Globus pallidus (tissue), 1 donor: ENCODE measurements around the gene FAAP20.

Source experiments
- DNase-seq: peaks from one replicate; pipeline ENCODE4 v3.0.0-alpha.2; 2015; ENCODE audit warnings: low spot score

The FAAP20 gene, protein sequence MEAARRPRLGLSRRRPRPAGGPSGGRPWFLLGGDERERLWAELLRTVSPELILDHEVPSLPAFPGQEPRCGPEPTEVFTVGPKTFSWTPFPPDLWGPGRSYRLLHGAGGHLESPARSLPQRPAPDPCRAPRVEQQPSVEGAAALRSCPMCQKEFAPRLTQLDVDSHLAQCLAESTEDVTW

DNA sequence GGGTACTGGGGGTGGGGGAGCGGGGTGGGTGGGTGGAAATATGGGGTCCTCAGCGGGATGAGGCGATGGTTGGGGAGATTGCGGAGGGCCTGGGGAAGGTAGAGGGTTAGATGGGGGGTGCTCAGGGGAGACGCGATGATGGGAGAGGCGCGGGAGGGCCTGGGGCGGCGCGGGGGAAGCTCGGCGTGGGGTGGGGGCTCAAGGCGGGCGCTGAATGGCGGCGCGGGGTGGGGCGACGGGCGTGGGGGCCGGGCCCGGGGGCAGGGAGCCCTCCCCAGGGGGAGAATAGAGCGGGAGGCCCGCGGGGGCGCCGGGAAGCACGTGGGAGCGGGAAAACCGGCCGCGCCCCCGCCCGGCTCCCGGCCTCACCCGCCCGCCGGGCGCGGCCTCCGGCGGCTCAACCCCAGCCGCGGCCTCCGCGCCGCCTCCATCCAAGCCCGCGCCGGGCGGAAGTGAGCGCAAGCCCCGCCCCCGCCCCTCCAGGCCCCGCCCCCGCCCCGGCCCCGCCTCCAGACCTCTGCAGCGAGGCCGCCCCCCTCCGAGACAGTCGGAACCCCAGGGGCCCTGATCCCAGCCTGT lies at the start of gene FAAP20:
Gene FAAP20 (minus strand): TSS at position 454 of the 579 bp plus-strand sequence. CDS start 23 bp downstream, at position 431.
- peak; percentile 63 for DNase-seq

DNA sequence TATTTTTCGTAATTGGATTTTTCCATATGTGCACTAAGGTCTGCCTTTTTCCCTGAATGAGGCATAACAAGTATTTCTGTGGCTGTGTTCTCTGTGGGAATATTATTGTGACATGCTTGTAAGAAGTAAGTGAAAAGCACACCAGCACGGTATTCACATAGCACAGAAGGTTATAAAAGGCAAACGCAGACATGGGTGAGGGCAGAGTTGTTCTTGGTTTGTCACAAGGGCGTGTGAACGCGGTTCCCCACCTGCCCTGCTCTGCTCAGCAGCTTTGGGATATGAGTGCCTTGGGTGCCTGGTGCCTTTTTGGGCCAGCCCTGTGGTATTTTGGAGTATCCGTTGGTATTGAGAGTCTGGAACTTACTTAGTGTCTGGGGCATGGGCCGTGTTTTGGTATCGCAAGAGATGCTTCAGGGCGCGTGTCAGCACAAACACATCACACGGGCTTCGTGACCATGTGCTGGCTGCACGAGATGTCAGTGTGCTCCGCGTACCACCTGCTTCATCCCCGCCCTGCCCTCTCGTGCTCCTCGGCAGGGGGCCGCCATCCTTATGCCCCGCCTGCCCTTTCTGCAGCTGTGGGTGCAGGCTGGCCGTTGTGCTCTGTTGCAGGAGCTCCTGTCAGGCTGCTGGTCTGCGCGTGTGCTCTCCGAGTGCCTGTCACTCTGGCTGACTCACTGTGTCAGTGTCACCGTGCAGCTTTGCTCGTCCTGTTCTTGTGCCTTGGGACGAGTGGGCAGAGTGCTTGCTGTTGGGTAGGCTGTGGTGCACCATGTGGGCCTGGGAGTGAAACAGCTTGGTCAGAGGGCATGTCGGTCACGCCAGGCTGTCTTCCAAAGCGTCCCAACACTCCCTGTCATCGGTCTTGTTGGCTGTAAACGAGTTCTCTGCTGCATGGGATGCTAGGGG lies 48.5 kb upstream of the FAAP20 start:
- no peak for DNase-seq

DNA sequence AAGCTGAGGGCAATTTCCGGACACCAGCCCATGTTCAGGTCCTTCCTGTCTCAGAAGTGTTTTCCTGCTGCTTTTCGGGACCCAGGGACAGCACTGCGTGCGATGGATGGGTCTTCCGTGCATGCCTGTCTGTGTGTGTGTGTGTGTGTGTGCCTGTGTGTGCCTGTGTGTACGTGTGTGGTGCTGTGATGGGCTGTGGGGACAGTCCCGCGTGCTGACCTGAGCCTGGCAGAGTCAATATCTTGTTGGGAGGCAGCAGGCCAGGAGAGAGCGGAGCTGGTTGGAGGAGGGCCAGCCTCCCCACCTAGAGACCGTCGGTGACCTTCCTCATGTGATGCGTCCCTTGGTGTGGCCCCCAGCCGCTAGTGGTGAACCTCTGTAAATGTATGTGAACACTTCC lies 47.2 kb upstream of the FAAP20 start:
- DNase-seq, result no peak

DNA sequence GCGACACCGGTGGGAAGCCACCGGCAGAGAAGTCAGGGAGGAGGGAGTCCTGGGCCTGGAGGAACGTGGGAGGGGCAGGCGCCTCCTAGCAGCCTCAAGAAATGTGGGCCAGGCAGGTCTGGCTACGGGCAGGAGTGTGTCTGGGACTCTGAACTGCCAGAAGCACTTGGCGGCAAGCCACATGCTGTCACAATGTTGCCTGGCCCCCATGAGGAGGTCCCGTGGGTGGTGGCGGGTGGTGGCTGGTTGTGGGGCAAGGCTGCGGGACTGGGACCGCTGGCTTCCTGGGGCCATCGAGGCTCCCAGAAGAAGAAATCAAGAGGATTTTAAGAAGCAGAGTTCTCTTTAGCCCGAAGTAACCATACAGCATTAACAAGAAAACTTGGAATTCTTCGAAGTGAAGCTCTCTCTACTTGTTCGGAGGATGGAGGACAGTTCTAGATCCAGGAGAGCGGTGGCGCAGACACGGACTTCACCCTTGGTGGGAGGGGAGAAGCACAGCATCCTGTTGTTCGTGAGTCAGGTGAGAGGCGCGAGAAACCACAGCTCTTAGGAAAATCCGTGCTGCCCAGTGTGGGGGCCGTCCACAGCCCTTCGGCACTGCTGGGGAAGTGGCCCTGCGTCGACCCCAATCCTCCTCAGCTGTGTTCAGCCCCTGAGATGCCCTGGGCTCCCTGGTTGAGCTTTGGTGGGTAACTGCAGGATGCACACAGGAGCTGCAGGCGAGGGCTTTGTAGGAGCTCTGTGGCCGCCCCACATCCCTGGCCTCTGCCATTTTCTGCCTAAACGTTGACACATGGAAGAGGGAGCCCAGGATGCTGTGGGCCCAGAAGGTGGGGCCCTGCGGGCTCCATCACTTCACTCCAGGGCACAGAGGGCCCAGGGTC lies 45.9 kb upstream of the FAAP20 start:
- DNase-seq, result no peak

DNA sequence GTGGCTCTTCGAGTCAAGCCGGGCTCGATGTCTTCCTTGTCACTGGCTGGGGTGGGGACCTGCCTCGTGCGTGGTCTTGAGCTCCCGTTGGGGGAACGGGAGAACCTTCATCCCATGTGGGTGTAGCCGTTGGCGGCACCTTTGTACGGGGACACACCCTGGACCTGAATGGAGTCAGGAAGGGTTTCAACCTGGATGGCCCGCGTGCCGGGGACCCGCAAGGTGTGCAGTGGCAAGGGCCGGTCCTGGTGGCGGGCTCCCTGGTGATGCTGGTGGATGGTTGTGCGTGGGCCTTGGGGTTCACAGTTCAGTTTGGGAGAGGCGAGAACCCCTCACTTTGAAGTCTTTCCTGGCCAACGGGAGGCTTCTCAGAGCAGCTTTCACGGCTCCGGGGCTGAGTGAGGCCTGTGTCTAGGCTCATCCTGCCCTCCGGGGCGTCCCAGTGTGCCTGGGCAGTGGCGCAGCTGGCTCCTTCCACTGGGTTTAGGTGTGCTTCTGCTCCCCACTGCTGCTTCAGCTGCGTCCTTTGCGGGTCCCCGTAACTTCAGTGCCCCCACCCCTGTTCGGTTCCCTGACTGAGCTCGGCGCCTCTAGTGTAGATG lies 44.9 kb upstream of the FAAP20 start:
- DNase-seq, result no peak

DNA sequence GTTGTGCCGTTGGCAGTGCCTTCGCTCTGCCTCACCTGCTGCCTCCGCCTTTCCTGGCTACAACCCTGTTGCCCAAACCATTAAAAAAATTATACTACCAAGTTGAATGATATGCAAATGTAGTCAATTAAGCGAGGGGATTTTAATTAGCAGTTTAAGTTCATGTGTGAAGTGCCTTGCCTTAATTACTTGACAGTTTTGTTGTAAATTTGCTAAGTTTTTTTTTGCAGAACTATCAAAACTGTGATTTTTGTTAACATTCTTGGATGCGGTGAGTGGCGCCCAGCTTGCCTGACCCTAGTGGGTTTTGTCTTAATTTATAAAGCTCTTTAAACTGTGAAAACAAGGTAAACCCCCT lies 44.4 kb upstream of the FAAP20 start:
- no peak for DNase-seq

DNA sequence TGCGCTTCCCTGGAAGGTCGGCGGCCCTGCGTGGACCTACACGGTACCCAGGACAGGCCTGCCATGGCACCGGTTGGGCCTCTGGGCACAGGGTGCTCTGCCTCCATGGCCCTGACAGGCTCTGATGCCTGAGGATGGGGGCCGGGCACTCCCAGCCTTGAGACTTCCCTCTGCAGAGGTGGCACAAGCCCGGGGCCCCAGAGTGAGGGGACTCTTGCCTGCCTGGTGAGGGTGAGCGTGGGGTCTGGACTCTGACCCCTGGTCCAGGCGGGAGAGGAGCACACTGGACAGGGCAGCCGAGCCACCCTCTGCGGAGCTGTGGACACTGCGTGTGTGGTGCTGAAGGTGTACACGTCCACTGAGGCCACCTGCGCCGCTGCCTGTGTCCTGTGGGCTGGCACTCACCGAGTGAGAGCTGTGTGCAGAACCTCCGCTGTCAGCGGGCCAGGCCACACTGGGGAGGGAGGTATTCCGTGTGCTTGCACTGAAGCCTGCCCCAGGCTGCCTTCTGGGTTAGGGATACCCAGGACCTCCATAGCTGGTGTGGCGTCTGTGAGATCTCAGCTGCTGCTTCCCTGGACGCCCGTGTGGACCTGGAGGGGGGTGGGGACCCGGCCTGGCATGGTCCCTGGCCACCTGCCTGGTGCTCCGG lies 43.9 kb upstream of the FAAP20 start:
- no peak for DNase-seq

DNA sequence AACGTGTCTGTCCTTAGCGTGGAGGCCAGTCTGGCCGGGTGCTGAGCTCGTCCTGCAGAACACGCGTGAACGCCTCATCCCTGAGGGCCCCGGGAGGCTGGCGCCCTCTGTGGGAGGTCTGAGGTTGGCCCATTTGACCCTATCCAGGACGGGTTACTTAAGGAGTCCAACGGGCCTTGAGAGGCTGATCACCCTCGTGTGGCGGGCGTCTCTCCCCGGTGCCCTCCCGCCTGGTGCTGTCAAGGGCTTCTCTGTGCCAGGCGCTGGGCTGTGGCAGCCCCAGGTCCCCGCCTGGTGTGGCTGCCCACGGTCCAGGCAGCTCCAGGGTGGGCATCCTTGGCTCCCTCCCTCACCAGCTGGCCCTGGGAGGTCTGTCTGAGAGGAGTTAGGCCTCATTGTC lies 43.2 kb upstream of the FAAP20 start:
- no peak for DNase-seq

DNA sequence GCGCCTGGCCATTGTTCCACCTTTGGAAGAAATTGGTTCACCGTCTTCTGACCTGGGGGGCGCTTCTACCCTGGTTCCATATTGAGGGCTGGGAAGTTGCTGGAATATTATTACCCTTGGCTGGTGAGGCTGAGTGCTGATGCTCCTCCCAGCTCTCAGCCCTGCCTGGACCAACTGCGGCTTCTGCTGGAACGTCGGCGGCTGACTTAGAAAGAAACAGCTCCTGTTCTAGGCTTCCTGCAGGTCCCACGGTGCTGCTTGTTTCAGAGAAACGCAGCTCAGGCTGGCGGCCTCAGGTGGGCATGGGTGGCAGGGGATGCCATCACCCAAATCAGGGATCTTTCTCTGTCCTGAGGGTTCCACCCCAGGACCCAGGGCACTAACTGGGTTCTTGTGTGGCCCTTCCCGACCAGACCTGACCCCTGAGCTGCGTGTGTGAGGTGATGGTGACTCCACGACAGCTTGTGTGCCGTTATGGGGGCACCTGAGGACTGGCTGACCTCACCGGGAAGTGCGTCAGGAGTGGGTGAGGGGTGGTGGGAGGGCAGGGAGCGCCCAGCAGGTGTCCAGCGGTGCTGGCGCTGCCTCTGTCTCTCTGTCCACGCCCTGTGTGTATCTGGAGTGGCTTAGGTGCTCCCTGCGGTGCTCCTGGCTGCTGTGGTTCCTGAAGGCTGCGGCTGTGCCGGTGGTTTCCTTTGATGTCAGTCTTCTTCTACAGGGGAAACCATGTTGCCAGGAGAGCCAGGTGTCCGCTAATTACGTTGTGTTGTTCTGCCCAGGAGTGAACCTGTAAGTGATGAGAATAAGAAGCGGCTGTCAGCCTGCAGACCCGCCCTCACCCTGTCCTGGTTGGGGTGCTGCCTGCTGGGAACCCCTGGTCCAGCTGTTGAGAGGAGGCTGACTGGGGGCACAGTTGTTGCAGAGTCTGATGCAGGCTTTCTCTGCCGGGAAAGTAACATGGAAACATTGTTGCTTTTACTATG lies 42.4 kb upstream of the FAAP20 start:
- DNase-seq, result no peak

DNA sequence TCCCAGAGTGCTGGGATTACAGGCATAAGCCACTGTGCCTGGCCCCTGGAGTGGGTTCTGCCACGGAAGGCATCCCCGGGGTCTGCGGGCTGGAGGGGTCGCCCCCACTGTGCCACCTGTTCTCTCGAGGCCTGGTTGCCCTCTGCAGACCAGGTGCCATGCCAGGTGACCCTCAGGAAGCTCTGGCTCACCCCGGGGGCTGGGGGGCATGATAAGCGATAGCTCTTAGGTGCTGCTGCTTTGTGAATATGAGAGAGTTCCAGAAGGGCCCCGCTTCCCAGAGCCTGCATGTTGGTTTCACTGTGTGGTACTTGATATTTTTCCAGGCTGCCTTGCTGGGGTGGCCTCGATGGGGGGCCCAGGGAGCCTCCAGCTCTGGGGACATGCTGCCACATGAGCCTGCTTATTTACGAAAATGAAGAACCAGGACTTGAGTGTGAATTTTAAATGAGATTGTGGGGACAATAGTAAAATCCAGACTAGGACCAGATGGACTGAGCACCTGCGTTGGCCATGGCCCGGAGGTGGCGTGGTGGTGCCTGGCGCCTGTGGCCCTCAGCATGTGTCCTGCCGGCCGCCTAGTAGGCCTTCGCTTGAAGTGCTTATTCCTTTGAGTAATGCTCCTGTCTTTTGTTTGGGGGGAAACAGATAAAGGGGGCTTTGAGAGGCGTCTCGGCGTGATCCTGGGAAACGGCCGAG lies 40.9 kb upstream of the FAAP20 start:
- DNase-seq, result no peak

DNA sequence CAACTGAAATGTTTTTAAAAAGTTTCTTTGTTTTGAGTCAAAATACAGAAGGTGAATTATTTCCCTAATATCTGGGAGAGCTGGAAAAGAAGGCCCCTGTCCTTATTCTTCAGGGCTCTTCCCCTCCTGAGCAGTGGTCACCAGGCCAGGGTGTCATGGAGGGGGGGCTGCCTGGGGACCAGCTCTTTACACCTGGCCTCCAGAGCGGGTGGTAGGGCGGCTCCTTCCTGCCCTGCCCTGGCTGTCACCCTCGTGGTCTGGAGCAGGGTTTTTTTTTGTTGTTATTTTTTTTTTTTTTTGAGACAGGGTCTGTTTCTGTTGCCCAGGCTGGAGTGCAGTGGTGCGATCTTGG lies 40.2 kb upstream of the FAAP20 start:
- DNase-seq, result no peak

DNA sequence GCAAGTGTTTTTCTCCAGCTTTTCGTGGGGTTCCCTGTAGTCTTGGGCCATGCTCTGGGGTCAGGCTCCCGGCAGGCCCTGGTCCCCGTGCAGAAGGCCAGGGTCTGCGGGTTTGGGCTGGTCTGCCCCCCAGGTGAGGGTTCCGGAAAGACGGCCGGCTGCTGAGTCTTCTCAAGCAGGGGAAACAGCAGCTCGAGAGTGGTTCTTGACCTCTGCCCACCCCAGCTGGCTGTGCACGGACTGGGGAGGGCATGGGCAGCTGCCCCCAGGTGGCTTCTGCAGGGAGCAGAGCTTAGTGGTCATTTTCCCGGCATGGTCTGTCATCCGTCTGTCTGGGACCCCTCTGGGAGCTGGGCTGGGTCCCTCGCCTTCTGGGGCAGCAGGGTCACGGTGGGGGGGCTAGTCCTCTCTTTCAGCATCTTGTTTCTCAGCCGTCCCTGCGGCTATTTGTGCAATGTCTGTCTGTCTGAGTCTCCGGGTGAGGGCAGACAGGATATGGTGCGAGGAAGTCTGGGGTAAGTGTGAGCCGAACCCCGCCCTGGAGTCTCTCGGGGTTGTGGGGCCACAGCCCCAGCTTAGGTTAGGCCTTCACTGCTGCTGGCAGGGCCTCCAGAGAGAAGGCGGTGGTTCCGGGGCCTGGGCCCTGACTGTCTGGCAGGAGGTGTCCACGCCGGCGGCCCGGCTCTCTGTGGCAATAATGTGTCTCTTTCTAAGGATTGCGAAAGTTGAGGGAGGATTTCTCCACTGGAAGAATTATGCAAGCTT lies 39.6 kb upstream of the FAAP20 start:
- DNase-seq, result peak; percentile 78

DNA sequence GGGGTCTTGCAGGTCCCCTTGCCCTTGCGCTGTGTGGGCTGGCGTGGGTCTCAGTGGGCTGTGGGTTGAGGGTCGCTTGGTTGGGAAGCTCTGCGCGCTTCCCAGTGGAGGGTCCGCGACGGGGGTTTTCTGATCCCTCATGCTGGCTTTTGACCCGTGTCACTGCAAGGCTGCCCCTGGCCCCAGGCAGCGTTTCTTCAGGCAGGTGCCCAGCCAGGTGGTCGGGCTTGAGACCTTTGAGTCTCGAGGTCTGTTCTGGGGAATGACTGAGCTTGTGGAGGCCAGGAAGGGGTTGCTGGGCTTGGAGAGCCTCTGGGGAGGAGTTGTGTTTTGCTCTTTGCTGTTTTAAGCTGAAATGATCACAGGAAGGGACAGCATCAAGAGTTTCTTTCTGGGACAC lies 38.9 kb upstream of the FAAP20 start:
- no peak for DNase-seq

DNA sequence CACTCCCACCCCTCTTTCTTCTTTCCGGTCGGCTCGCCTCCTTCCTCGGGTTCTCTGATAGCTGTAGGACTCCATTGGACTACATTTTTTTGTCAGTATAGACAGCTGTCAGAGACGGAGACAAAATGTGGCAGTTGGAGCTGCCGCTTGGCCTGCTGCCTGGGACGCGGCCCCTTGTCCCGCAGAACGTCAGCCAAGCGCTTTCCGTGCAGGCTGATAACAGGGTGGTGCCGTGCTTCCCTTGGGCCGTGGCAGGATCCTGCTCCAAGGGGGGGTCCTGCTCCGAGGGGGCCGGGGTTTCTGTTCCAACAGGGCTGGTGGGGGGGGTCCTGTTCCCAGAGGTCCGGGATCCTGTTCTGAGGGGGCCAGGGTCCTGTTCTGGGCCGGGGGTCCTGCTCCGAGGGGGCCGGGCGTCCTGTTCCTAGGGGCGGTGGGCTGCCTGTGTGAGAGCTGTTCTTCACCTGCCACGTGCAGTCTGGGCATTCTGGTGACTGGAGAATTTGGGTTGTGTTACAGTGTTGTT lies 38.4 kb upstream of the FAAP20 start:
- no peak for DNase-seq

DNA sequence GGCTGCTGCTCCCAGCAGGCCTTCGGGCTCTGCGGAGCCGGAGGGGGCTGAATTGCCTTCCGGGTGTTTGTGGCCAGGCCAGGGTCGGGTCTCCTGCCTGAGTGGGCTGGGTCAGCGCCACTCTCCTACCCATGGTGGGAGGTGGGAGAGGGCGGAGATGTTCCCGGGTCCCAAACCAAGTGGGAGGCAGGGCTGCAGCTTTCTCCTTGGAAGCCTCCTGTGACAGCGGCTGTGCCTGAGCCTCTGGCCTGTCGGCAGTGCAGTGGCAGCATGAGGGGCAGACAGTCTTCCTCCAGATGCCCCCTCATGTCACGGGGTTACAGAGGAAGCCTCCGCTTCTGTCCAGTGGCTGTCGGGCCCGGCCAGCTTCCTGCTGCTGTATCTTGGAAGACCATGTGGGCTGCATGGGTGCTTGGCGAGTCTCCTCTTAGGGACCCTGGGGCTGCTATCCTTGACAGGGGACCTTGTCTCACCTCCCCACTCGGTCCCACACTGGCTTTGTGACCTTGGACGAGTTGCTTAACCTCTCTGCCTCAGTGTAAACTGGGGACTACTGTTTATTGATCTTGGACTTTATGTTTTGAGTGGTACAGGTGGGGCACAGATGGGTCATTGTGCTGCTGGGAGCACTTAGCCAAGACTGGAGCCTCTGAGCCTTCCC lies 37.8 kb upstream of the FAAP20 start:
- DNase-seq, result no peak

DNA sequence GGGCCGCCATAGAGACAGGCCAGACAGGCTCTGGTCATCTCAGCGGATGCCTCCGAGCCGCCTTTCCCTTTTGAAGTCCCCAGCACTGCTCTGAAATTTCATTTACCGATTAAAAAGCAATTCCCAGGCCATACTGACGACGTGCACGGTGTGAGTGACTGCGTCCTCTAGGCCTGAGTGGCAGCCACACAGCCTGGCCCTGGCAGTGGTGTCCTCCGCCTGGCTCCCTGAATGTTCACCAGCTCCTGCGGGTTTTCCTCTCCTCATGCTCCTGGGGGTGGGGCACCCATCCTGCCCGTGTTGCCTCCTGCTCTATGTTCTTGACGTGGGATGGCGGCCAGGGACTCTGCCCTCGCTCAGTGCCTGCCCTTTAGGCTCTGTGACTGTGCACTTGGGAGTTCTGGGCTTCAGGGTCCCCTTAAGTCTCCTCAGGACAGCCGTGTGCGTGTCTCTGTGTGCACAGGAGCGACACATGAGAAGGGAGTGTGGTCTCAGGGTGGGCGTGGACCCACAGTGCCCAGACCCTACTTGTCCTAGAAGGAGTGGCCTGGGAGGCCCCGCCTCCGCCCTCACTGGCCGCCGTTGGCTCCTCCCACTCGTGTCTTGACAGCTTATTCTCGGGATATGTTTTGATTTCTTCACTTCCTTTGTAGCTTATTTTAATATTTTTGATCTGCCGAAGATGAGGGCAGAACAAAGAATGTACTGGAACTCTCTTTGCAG lies 37.1 kb upstream of the FAAP20 start:
- no peak for DNase-seq

DNA sequence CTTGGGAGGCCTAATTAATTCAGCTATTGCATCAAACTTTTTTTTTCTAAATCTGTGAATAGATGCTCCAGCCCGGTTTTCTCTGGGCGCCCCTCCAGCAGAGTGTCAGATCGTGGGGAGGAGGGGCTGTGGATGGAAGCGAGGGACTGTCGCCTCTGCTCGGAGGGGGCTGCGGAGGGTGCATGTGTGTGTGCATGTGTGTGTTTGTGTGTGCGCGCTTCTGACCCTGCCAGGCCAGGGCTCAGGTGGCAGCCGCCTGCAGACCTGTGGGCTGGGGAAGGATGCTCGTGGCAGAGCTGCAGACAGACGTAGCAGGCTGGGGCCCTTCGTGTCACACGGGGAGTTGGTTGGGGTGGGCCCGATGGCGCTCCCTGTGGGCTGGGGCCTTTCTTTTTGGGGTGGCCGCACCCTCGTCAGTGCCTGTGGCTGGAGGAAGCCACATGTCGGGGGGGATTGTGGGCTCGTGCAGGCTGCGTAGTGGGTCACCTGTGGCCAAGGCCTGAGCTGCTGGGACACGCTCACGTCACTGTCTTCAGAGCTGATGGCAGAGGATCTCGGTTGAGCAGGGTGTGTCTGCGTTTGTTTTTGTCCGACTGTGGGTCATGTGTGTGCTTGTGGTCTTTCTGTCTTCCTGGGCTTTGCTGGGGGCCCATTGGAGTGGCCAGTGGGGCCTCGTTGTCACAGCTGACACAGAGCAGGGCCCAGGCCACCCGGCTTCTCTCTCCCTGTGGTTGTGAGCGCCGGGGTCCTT lies 36.4 kb upstream of the FAAP20 start:
- DNase-seq, result peak; percentile 82
